Stimulated activated naive CD4-positive, alpha-beta T cell (primary cell): ENCODE results near the gene CRAT.

Experiments used
- DNase-seq, 6 experiments: peaks; one replicate each; lab custom pipeline; 2025; lab: John Stamatoyannopoulos, UW

The CRAT gene

DNA sequence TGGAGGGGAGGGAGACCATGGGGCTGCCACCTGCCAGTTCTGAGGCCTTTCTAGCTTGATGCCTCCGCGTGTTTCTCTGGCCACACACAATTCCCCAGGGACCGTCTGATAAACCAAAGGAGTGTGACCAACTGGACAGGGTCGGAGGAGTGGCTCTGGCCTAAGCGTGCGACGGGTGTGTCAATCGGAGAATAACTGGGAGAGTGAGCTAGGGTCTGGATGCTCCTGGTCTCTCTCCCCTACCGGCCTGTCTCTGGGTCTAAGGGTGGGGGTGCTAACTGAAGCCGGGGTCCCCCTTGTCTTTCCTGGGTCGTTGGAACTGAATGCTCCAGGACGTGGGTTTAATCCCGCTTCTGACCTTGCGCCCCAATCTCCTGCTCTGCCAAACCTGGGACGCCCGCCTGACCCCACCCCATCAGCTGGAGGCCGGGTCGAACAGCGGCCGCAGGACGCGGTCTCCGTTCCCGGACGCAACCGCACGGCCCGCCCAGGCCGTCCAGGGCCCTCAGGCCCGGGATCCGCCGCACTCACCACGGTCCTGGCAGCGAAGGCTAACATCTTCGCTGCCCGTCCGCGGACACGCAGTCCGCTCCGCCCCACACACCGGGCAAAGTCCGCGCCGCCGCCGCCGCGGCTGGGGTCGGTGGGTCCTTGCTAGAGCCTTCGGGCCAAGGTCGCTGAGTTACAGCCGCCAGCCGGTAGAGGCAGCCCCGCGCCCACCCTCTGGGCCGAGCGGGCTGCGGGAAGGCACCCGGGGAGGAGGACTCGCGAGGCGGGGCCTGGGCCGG is 447 bp downstream of the CRAT start:
- no peak for DNase-seq

DNA sequence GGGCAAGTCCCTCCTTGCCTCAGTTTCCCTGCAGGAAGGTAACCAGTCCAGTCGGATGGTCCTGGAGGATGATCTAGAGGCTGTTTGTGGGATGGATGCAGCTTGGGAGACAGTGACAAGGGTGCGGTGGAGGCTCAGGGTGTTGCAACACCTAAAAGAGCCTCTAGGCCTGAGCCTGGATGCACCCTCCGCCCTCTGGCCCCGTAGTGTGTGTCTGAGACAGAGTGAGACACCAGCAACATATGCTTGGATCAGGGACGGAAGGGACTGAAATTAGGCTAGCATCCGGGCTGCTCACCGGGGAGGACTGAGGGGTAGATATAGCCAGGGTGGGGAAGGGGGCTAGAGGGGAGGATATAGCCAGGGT is 1.1 kb downstream of the CRAT start:
- DNase-seq = peak in 2 of 6 experiments; percentile 14 to 21

DNA sequence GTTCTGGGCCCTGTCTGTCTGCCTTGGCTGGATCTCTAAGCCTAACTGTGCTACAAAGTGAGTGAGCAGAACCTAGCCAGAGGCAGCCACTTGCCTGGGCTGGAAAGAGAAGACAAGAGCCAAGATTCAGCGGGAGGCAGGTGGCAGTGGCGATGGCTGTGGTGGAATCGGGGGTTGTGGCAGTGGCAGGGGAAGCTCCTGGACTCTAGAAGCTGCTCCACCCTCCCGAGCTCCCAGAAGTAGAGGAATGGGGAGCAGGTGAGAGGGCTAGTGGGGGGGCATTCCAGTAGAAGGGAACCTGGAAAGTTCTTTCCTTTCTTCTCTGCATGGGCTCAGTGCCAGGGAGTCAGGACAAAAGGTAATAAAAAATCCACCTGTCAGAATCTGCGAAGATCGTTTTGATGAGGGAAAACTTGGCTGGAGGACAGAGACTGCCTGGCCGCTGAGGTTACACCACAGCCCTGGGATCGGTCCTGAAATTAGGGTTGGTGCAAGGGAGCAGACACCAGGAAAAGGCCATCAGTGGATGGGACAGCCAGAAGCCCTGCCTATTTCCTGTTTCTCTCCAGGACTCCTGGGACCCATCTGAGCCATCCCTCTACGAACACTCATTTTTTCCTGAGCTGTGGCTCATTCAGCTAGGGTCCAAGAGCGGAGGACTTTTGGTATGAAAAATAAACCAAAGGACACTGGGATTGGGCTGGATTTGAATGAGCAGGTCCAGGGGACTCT is 1.6 kb downstream of the CRAT start:
- DNase-seq = no peak

DNA sequence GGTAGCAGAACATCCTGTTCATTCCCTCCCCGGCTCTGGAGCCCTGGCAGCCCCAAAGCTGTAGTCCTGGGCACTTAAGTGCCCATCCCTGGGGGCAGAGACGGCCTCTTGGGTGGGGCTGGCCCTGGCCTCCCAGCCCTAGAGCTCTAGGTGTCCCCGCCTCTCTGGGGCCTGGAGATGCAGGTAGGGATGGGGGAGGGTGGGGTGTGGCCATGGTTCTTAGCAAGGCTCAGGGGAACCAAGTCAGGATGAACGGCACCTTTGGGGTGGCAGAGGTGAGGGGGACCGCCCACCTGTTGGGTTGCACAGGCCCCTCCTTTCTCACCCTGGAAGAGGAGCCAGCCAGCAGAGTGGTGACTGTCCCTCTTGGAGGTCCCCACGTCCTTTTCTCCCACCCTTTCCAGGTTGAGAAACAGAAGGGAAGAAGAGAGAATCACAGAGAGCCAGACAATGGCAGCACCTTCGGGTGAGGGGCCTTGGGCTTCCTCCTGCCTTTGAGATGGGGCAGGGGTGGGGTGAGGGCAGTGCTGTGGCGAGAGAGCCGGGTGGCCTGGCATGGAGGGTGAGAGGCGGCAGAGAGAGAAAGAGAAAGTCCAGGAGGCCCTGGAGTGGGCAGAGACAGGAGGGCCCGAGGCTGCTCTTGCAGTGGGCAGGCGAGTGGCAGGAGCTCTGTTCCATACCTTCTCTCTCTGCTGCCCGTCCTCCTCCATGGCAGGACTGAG is 2.3 kb downstream of the CRAT start:
- DNase-seq = no peak

DNA sequence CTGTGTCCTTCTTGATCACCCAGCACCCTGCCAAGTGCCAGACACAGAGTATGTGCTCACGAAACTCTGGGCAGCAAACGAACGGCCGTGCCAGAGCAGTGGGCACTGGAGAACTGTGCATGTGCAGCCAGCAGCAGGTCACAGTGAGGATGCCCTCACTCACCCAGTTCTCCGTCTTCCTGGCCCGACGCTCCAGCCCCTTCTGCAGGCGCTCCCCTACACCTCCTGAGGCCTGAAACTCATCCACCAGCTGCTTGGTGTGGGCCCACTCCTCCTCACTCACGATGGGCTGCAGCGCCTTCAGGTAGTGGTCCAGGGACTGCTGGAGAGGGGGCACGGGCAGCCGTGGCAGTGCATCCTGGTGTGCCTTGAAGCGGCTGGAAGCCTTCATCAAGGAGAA is 2.9 kb downstream of the CRAT start:
- no peak for DNase-seq

DNA sequence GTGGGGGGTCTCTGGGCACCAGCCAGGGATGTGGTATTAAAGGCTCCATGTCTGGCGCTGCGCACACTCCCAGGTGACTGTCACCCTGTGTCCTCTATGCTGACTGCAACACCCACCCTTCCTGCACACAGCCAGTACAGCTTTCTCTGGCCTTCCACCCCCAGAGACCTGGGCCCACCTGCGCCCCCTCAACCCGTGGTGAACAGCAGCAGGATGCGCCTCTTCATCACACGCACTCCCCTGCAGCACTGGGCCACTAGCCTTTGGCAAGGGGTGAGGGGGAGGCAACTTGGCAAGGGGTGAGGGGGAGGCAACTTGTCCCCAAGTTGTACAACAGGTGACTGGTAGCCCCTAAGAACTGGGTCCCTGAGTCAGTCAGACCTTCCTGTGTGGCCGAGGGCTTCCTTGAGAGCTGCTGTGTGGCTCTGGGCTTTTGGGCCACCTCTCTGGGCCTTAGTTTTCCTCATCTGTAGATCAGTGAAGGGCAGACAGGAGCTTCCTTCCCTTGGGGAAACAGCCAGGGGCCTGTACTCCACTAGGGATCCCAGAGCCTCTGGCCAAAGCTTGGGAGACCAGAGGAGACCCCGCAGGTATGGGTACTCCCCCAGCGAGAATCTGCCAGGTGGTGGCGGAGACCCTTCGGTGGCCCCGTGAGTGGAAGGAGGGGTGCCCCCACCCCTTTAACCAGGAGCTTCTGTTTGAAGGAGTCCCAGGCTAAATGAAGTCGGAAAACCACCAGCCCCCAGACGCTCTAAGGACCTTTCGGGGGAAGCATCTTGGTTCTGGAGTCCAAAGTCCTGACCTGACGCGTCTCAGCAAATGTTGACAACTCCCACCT is 4.5 kb downstream of the CRAT start:
- no peak for DNase-seq

DNA sequence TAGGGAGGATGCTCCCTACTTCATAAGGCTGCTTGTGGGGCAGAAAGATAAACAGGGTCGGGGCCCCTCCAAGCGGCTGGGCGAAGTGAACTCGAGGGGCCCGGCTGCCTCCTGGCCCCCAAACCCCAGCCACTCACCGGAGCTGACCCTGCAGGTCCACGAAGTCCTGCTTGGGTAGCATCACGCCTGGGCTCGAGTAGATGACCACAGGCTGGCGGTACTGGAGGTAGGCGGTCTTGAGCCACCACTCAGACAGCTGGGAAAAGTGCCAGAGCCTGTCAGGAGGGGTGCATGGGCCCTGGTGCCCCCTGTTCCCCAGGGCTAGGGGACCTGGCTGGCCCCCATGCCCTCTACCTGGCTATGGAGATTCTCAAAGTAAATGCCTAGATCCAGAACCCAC is 6.5 kb downstream of the CRAT start:
- no peak for DNase-seq

DNA sequence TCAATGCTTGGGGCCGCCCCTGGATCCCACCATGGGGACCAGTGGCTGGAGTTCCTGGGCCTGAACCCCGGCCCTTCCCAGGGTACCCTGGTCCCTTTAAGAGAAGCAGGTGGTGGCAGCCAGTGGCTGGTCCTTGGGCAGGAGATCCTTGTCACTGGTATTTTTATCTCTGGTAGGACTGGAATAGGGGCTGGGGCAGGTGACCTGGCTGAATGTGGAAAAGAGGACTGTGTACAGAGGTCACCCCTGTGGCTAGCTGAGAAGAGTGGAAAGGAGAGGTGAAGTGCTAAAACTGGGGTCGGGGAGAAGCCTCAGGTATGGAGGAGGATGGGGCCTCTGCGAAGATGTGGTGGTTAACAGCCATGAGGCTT is 7.0 kb downstream of the CRAT start:
- DNase-seq = no peak

DNA sequence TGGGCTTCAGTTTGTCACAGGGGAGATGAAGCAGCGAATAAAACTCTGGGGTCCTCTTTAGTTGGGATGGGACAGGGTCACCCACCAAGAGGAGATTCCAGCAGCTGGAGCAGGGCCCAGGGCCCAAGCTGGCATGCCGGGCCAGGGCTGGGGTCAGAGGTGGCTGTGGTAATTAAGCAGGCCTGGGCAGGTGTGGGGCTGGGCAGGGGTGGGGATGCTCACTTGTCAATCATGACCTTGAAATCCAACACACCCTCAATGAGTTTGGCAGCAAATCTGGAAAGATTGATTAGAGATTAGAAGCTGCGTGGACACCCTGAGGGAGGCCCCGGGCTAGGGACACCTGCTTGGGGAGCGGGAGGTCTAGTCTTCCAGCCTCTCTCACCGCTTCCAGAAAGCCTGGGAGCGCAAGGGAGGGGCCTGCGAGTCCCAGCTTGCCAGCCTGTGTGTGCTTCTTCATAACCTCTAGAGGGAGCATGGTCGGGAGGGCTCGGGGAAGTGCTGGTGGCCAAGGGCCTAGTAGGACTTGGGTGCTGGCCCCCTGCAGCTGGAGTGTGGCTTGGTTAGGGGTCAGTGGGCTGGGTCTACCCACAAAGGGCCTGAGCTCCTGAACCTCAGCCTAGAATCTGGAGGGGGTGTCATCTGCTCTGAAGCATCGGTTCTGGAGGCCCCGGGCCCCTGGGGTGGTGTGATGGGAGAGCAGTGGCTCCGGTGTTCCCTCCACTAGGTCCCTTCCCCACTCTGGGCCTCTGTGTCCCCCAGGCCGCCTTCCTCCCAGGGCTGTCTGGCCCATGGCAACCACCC is 7.6 kb downstream of the CRAT start:
- no peak for DNase-seq

DNA sequence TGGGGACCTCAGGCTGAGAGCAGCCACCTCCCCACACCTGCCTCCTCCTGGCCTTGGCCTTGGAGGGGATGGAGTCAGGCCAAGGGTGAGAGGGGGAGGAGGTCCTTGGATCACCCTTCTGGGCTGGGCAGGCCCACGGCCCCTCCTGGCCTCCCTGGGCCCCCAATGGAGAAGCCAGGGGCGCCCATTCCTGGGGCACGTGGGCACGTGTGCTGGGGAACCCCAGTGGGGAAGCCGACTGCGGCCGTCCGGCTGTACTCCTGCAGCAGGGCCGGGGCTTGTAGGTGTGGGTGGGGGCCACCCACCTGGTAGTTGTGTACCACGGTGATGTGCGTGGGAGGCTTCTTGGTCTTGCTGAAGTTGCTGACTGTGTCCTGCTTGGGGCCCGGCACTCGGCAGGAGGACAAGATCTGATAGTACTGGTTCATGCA is 8.5 kb downstream of the CRAT start:
- no peak for DNase-seq

DNA sequence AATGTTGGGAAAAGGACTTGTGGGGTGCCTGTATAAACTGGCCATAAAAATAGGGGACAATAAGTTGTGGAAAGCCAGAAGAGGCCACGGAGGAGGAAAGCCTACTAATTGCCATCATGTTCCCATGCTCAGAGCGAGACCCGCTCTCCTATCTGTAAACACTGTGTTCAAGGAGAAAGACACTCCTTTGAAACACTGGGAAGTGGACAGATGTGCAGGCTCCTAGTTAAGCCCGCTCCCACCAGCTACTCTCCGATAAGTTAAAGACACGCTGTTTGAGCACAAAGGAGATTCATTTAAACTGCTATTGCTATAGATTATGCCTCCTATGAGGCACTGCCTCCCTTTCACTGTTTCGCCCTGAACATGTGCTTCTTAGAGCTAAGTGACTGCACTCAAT is 9.3 kb downstream of the CRAT start:
- DNase-seq = no peak

DNA sequence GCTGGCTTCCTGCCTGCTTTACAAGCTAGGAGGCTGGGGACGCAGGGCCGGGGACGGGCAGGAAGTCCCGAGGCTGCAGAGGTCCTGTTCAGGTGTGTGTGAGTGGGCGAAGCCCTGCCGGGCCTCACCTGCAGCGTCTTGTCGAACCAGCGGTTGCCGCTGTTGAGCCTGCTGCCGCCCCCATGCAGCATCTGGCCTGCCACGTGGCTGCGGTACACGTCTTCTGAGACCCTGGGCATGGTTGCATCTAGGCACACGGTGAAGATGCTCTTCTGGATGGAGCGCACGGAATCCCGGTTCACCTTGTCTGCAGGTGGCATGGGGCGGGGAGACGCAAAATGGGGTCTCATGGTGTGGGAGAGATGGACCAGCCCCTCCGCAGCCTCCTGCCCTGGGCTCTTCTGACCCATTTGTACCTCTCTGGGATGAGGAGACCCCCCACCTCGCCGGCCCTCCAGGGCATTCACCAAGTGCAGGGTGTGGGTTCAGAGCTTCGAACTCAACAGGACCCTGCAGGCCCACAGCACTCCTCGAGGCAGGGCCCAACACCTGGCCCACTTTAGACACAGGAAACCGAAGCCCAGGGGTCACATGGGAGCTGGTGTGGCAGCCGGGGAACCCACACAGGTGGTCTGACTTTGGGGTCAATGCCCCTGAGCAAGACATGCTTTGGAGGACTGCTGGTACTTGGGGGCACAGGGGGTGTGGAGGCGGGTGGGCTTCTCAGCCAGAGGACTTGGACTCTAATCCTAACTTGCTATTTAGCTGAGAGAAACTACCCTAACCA is 10.0 kb downstream of the CRAT start:
- no peak for DNase-seq

DNA sequence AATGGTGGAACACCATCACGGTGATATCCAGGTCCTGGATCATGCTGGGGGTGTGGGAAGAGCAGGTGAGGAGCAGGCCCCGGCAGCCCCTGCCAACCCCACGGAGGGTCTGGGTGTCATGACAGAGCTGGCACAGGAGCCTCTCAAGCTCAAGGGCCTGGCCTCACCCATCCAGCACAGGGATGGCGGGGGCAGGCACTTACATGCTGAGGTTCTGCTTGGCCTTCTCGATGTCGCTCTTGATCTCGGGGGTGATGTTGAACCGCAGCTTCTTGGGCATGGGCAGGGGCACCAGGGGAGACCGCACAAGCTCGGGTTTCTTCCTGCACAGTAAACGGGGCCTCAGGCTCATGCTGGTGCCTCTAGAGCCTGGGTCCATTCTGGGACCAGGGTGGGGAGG is 12.3 kb downstream of the CRAT start:
- DNase-seq = no peak

DNA sequence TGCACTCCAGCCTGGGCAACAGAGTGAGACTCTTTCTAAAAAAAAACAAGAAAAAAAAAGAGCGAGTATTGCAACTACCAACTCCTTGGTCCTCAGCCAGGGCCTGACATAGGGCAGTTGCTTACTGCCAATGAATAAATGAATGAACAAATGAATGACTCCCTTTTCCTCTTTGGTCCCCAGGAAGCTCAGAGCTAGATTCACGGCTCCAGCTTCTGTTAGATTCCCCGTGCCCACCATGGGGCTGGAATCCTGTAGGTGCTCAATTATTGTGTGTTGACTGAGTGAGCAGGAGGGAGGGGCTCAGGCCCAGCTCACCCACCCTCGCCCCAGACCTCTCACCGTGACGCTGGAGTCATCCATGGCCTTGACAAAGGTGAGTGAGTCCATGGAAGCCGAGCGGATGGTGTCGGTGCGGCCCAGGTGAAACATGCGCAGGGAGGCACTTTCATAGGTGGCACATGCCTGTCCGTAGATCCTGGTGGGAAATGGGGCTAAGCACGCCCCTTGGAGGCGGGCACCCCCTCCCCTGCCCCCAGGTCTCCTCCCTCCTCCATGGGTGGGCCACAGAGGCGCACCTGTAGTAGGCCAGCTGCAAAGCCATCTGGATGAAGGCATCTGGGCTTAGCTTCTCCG is 12.8 kb downstream of the CRAT start:
- DNase-seq = no peak

DNA sequence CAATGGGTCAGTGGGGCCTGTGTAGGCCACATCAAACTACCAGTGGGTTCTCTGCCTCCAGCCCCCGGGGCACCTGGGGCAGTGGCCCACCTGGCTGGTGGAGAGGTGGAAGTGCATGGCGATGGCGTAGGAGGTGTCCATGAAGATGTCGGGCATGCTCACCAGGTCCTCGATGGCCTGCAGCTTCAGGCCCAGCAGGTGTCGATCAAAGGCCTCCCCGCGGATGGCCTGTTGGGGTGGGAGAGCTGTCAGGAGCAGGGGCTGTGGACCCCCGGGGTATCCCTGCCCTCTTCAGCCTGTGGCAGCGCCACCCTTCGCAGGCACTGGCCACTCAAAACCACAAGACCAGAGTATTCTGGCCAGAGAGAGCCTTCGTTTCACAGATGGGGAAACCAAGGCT is 14.7 kb downstream of the CRAT start:
- DNase-seq = no peak

DNA sequence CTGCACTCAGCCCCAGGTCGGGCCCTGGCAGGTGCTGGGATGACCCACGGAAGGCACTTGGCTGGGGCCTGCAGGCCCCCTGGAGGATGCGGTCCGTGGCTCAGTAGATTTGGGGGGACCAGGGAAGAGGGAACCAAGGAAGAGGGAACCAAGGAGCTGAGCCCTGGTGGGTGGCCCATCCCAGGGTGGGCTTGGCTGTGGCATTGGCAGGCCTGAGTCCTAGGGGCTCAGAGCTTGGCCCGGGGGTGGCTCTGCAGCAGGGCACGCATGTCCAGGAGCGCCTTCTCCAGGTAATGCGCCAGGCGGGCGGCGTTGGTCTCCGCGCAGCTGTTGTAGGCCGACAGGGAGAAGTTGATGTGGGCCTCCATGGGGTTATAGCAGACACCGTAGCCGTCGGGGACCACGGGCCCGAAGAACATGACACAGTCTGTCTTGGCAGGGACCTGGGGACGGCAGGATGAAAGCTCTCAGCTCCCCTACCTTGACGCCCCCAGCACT is 15.4 kb downstream of the CRAT start:
- DNase-seq = no peak

DNA sequence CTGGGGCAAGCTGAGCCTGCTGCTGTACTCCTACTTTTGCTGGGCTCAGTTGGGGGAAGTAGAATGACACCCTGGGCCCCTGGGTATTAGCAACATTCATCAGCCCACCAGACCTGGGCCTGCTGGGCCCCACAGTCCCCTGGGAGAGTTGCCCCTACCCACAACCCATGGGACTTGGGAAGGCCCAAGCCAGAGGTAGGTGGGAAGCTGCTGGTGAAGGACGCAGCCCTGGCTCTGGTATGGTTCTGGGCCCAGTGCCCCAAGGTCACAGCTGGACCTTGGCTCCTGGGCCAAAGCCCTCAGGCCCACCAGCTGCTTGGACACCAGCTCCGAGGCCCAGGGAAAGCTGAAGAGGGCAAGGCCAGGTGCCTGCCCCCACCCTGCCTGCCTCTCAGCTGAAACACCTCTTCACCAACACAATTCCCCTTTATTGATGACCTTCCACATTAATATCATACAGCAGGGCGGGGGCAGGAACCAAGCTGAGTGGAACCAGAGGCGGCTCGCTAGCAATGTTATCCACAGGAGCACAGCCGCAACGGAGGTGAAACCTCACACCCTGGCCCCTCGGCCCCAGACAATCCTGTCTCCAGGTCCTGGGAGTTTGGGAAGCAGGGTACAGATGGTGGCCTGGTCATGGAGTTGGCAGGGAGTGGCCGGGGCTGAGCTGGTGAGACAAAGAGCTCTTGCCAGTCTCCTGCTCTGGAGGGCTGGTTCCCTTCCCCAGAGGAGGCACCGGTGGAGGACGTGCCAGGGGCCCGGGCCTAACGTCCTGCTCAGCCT is 16.0 kb downstream of the CRAT start:
- DNase-seq = no peak

DNA sequence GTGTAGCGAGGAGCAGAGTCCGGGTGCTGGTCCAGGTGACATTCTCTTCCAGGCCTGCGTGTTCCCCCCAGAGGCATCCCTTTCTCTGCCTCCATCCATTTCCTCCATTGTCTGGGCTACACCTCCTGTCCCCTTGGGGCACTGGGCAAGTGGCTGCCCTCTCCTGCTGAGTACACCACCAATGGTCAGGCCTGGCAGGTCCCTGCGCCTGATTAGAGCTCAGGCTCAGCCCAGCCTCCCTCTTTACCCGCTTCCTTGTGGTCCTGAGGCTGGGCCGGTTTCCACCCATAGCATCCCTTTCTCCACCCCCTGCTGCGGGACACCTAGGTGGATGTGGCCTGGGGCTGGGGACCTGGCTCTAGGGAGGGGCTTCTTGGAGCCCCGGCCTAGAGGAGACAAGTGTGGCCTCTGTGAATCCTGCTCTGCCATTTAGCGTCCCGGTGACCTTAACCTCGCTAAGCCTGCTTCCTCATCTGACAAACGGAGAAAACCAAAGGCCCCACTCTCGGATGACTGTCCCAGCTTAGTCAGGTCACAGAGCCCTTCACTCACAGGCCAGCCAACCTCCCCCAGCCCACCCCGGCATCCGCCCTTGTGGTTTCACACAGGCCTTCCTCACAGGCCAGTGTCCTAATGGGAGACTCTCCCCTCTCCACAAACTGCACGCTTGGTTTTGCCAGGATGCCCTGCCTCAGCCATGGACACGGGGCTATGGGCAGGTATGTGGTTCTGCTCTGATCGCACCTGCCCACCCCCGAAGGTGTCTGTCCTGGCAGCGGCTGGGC is 16.8 kb downstream of the CRAT start:
- DNase-seq = no peak
